ENCODE measurements around the gene ARHGAP19. TPM values are rescaled to one million over a fixed set of nuclear protein-coding genes. Genes with fewer than 3 reads are reported as not detected.

ARHGAP19 gene
- total RNA-seq, 1 experiment from 2014 or later: 32.3 TPM

- Histone ChIP-seq H3K9me3 (replicated peaks) (no peaks in the 10 kb centered on the region), H3K36me3 (no peaks in the 10 kb centered on the region)
Observed at GRCh38 chr10:97329766-97330165, 37.3 kb upstream of the ARHGAP19 start.

GRCh38 chr10:97328646-97329453 lies 36.4 kb upstream of the ARHGAP19 start:
- no peak for DNase-seq
- H3K9me3 ChIP-seq (replicated peaks): no peaks in the 10 kb centered on the region
- H3K27ac ChIP-seq: no peak overlapping the region
- no peaks in the 10 kb centered on the region for H3K36me3 ChIP-seq
- no peaks in the 10 kb centered on the region for H3K27me3 ChIP-seq
- H3K4me1 ChIP-seq: no peaks in the 10 kb centered on the region
- no peak overlapping the region for H3K4me3 ChIP-seq

More at GRCh38 chr10:97329766-97330165, 37.3 kb upstream of the ARHGAP19 start:
- Histone ChIP-seq H3K27me3 (no peaks in the 10 kb centered on the region), H3K4me3 (no peak overlapping the region), H3K4me1 (no peaks in the 10 kb centered on the region), H3K27ac (no peak overlapping the region)
- no peak for DNase-seq

- Histone ChIP-seq H3K4me1 (no peaks in the 10 kb centered on the region), H3K9me3 (replicated peaks) (no peaks in the 10 kb centered on the region), H3K36me3 (no peaks in the 10 kb centered on the region), H3K27me3 (no peaks in the 10 kb centered on the region), H3K27ac (no peak overlapping the region), H3K4me3 (no peak overlapping the region)
- no peak for DNase-seq
Observed at GRCh38 chr10:97327348-97328294, 35.2 kb upstream of the ARHGAP19 start.

- H3K36me3 ChIP-seq: no peaks in the 10 kb centered on the region
- no peak for DNase-seq
- H3K4me1 ChIP-seq: peaks cover 11% of the 10 kb centered on the region
- no peaks in the 10 kb centered on the region for H3K27me3 ChIP-seq
- H3K9me3 ChIP-seq (replicated peaks): no peaks in the 10 kb centered on the region
- H3K27ac ChIP-seq: no peak overlapping the region
- H3K4me3 ChIP-seq: no peak overlapping the region
Observed at GRCh38 chr10:97325754-97326153, 33.3 kb upstream of the ARHGAP19 start.

- Histone ChIP-seq H3K27me3 (no peaks in the 10 kb centered on the region), H3K4me3 (no peak overlapping the region), H3K4me1 (peaks cover 11% of the 10 kb centered on the region), H3K9me3 (replicated peaks) (no peaks in the 10 kb centered on the region), H3K36me3 (no peaks in the 10 kb centered on the region), H3K27ac (no peak overlapping the region)
- DNase-seq: no peak
Observed at GRCh38 chr10:97323501-97323900, 31.1 kb upstream of the ARHGAP19 start.

GRCh38 chr10:97321804-97322190 lies 29.4 kb upstream of the ARHGAP19 start:
- H3K9me3 ChIP-seq (replicated peaks): no peaks in the 10 kb centered on the region
- H3K27me3 ChIP-seq: no peaks in the 10 kb centered on the region
- peak overlapping the region; percentile 60 for H3K27ac ChIP-seq
- no peaks in the 10 kb centered on the region for H3K36me3 ChIP-seq
- peaks cover 11% of the 10 kb centered on the region for H3K4me1 ChIP-seq
- H3K4me3 ChIP-seq: 0 out of 2 replicates have a peak overlapping the region, but pooled peaks have one; percentile 11
- DNase-seq: peak; percentile 17 to 49

- Histone ChIP-seq H3K27ac (peak overlapping the region; percentile 60), H3K4me3 (0 out of 2 replicates have a peak overlapping the region, but pooled peaks have one; percentile 11), H3K4me1 (peaks cover 11% of the 10 kb centered on the region), H3K27me3 (no peaks in the 10 kb centered on the region), H3K36me3 (no peaks in the 10 kb centered on the region), H3K9me3 (replicated peaks) (no peaks in the 10 kb centered on the region)
- peak; percentile 58 to 72 for DNase-seq
Observed at GRCh38 chr10:97321032-97321803, 28.8 kb upstream of the ARHGAP19 start.

- Histone ChIP-seq H3K4me1 (peaks cover 11% of the 10 kb centered on the region), H3K9me3 (replicated peaks) (no peaks in the 10 kb centered on the region), H3K4me3 (no peak overlapping the region), H3K36me3 (no peaks in the 10 kb centered on the region), H3K27ac (no peak overlapping the region), H3K27me3 (no peaks in the 10 kb centered on the region)
- no peak for DNase-seq
Observed at GRCh38 chr10:97320480-97321031, 28.1 kb upstream of the ARHGAP19 start.

- DNase-seq: no peak
- no peaks in the 10 kb centered on the region for H3K9me3 ChIP-seq (replicated peaks)
- H3K4me3 ChIP-seq: peak overlapping the region; percentile 97
- peaks cover 11% of the 10 kb centered on the region for H3K4me1 ChIP-seq
- no peaks in the 10 kb centered on the region for H3K36me3 ChIP-seq
- no peaks in the 10 kb centered on the region for H3K27me3 ChIP-seq
- H3K27ac ChIP-seq: no peak overlapping the region
Observed at GRCh38 chr10:97319671-97320479, 27.4 kb upstream of the ARHGAP19 start.

- Histone ChIP-seq H3K27ac (peak within 1 kb of the TSS; percentile 100), H3K4me3 (peak within 1 kb of the TSS; percentile 97), H3K9me3 (replicated peaks) (no peaks in the 10 kb centered on the region), H3K4me1 (peaks cover 11% of the 10 kb centered on the region), H3K36me3 (no peaks in the 10 kb centered on the region), H3K27me3 (no peaks in the 10 kb centered on the region)
- DNase-seq: peak; percentile 86 to 87
Observed at GRCh38 chr10:97318772-97319651, 26.6 kb upstream of the ARHGAP19 start, which contains the start of gene FRAT1. TSS of gene FRAT1 (plus strand) at chr10:97319271. CDS start at chr10:97319454, 183 bp downstream.

GRCh38 chr10:97314671-97315070 lies 22.2 kb upstream of the ARHGAP19 start:
- Histone ChIP-seq H3K4me3 (no peak overlapping the region), H3K27me3 (no peaks in the 10 kb centered on the region)

GRCh38 chr10:97312897-97313296 lies 20.5 kb upstream of the ARHGAP19 start:
- Histone ChIP-seq H3K4me1 (no peaks in the 10 kb centered on the region), H3K27ac (no peak overlapping the region), H3K4me3 (no peak overlapping the region), H3K9me3 (replicated peaks) (no peaks in the 10 kb centered on the region), H3K36me3 (no peaks in the 10 kb centered on the region), H3K27me3 (no peaks in the 10 kb centered on the region)
- no peak for DNase-seq

More at GRCh38 chr10:97314671-97315070, 22.2 kb upstream of the ARHGAP19 start:
- Histone ChIP-seq H3K9me3 (replicated peaks) (no peaks in the 10 kb centered on the region), H3K36me3 (no peaks in the 10 kb centered on the region), H3K27ac (no peak overlapping the region), H3K4me1 (no peaks in the 10 kb centered on the region)
- DNase-seq: no peak
